ENCODE data around the gene SMAD4. TPM values are rescaled to one million over a fixed set of nuclear protein-coding genes. Genes with fewer than 3 reads are reported as not detected.

Gene SMAD4
- total RNA-seq, 1 experiment from 2014 or later = 61.3 TPM

DNA sequence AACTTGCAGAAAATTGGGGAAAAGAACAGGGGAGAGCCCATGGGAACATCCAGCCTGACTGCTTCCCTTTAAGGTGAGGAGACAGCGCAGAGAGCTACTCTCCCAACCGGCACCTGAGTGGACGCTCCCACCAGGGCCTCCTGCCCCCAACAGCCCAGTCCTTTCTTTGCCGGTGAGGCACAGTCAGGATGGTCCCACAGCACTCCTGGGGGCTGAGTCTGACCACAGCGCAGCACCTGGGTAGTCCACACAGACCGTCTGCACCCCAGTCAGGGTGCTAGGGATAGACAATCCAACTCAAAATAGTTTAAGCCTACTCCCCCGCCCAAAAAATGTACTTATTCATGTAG, 93.0 kb downstream of the SMAD4 start:
- ATAC-seq (no peak), DNase-seq (ENCODE audit: low read depth, low spot score) (no peak)
- no TSS peak for BruUV-seq (replicated peaks)
- in situ Hi-C loops (cut with HindIII; ENCODE audit: low pct_unique_long_range_greater_than_20kb, low sequenced_read_pairs) = no loop called here
- Histone ChIP-seq H3K36me3 (ENCODE audit: control insufficient read depth, insufficient read depth, low read length) (no peaks in the 10 kb centered on the region), H3K4me1 (ENCODE audit: control insufficient read depth, insufficient read depth, low read length) (no peaks in the 10 kb centered on the region), H3K9me3 (ENCODE audit: control insufficient read depth, insufficient read depth, low read depth, low read length) (no peaks in the 10 kb centered on the region), H3K4me3 (ENCODE audit: low read depth in 2 of 2, low read length in 2 of 2) (no peak overlapping the region), H3K27me3 (ENCODE audit: control insufficient read depth, insufficient read depth, low read length) (no peaks in the 10 kb centered on the region), H3K27ac (ENCODE audit: low read length) (no peak overlapping the region)
- TF ChIP-seq POLR2AphosphoS5 (IDR thresholded peaks at IDR 0.05; ENCODE audit: low read depth, low read length) (no peak), SIN3A (IDR thresholded peaks at IDR 0.05; ENCODE audit: borderline replicate concordance, insufficient read depth, low read depth, low read length) (no peak), TCF7L2 (IDR thresholded peaks at IDR 0.05; ENCODE audit: low read depth, low read length) (no peak)
- TF ChIP-seq, protein P1, sequence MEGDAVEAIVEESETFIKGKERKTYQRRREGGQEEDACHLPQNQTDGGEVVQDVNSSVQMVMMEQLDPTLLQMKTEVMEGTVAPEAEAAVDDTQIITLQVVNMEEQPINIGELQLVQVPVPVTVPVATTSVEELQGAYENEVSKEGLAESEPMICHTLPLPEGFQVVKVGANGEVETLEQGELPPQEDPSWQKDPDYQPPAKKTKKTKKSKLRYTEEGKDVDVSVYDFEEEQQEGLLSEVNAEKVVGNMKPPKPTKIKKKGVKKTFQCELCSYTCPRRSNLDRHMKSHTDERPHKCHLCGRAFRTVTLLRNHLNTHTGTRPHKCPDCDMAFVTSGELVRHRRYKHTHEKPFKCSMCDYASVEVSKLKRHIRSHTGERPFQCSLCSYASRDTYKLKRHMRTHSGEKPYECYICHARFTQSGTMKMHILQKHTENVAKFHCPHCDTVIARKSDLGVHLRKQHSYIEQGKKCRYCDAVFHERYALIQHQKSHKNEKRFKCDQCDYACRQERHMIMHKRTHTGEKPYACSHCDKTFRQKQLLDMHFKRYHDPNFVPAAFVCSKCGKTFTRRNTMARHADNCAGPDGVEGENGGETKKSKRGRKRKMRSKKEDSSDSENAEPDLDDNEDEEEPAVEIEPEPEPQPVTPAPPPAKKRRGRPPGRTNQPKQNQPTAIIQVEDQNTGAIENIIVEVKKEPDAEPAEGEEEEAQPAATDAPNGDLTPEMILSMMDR (IDR thresholded peaks at IDR 0.05) = no peak
- TF ChIP-seq, protein P2, sequence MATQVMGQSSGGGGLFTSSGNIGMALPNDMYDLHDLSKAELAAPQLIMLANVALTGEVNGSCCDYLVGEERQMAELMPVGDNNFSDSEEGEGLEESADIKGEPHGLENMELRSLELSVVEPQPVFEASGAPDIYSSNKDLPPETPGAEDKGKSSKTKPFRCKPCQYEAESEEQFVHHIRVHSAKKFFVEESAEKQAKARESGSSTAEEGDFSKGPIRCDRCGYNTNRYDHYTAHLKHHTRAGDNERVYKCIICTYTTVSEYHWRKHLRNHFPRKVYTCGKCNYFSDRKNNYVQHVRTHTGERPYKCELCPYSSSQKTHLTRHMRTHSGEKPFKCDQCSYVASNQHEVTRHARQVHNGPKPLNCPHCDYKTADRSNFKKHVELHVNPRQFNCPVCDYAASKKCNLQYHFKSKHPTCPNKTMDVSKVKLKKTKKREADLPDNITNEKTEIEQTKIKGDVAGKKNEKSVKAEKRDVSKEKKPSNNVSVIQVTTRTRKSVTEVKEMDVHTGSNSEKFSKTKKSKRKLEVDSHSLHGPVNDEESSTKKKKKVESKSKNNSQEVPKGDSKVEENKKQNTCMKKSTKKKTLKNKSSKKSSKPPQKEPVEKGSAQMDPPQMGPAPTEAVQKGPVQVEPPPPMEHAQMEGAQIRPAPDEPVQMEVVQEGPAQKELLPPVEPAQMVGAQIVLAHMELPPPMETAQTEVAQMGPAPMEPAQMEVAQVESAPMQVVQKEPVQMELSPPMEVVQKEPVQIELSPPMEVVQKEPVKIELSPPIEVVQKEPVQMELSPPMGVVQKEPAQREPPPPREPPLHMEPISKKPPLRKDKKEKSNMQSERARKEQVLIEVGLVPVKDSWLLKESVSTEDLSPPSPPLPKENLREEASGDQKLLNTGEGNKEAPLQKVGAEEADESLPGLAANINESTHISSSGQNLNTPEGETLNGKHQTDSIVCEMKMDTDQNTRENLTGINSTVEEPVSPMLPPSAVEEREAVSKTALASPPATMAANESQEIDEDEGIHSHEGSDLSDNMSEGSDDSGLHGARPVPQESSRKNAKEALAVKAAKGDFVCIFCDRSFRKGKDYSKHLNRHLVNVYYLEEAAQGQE (IDR thresholded peaks at IDR 0.05; ENCODE audit: insufficient read depth in 1 of 2, low read depth in 2 of 2, low read length in 1 of 2) = no peak
- intact Hi-C loops (cut with micrococcal nuclease; ENCODE audit: unreplicated experiment) = no loop called here
- ChIA-PET POLR2A (no interaction called here), CTCF (no interaction called here)

- no peaks in the 10 kb centered on the region for H3K9me3 ChIP-seq (ENCODE audit: control insufficient read depth, insufficient read depth, low read depth, low read length)
- CTCF ChIA-PET = no interaction called here
Observed at GRCh38 chr18:51123481-51123880, 93.5 kb downstream of the SMAD4 start.

More at GRCh38 chr18:51123481-51123880, 93.5 kb downstream of the SMAD4 start:
- no peak for TF ChIP-seq POLR2AphosphoS5 (IDR thresholded peaks at IDR 0.05; ENCODE audit: low read depth, low read length)
- no peak for TF ChIP-seq TCF7L2 (IDR thresholded peaks at IDR 0.05; ENCODE audit: low read depth, low read length)
- no peak for TF ChIP-seq SIN3A (IDR thresholded peaks at IDR 0.05; ENCODE audit: borderline replicate concordance, insufficient read depth, low read depth, low read length)
- TF ChIP-seq, protein P2 (IDR thresholded peaks at IDR 0.05; ENCODE audit: insufficient read depth in 1 of 2, low read depth in 2 of 2, low read length in 1 of 2) = no peak
- TF ChIP-seq, protein P1 (IDR thresholded peaks at IDR 0.05) = no peak
- intact Hi-C loops (cut with micrococcal nuclease; ENCODE audit: unreplicated experiment) = no loop called here
- no peak overlapping the region for H3K4me3 ChIP-seq (ENCODE audit: low read depth in 2 of 2, low read length in 2 of 2)
- DNase-seq (ENCODE audit: low read depth, low spot score) = no peak
- POLR2A ChIA-PET = no interaction called here
- in situ Hi-C loops (cut with HindIII; ENCODE audit: low pct_unique_long_range_greater_than_20kb, low sequenced_read_pairs) = no loop called here
- no TSS peak for BruUV-seq (replicated peaks)
- ATAC-seq = no peak
- H3K27me3 ChIP-seq (ENCODE audit: control insufficient read depth, insufficient read depth, low read length) = no peaks in the 10 kb centered on the region
- no peak overlapping the region for H3K27ac ChIP-seq (ENCODE audit: low read length)
- H3K36me3 ChIP-seq (ENCODE audit: control insufficient read depth, insufficient read depth, low read length) = no peaks in the 10 kb centered on the region
- H3K4me1 ChIP-seq (ENCODE audit: control insufficient read depth, insufficient read depth, low read length) = no peaks in the 10 kb centered on the region
